Measurements from ENCODE around the gene DLGAP1.

The DLGAP1 gene

GRCh38 chr18:4172196-4173100 lies 282.7 kb downstream of the DLGAP1 start:
- DNase-seq (ENCODE audit: low spot score) = no peak

- DNase-seq (ENCODE audit: low spot score) = no peak
These were observed 297.8 kb downstream of the DLGAP1 start for GRCh38 chr18:4157352-4157751.

- DNase-seq (ENCODE audit: low spot score) = no peak
These were observed 308.3 kb downstream of the DLGAP1 start for GRCh38 chr18:4146797-4147196.

DNA sequence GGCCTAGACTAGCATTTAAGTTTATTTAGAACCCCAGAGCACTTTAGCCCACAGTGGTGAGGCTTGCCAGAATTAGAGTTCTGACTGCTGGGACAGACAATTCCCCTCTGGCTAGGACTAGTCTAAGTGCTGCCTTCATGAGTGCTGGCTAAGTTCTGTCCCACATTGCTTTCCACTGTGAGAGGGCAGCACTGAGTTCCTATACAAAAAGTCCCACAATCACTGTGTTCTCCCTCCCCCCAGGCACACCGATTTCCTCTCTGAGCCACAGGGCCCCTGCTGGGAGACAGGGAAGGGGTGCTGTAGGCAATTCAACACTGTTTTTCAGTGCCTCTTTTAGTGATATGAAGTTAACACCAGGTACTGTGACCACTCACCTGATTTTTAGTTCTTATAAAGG lies 310.9 kb downstream of the DLGAP1 start:
- DNase-seq (ENCODE audit: low spot score) = no peak

GRCh38 chr18:4143585-4143984 lies 311.5 kb downstream of the DLGAP1 start:
- DNase-seq (ENCODE audit: low spot score) = no peak

DNA sequence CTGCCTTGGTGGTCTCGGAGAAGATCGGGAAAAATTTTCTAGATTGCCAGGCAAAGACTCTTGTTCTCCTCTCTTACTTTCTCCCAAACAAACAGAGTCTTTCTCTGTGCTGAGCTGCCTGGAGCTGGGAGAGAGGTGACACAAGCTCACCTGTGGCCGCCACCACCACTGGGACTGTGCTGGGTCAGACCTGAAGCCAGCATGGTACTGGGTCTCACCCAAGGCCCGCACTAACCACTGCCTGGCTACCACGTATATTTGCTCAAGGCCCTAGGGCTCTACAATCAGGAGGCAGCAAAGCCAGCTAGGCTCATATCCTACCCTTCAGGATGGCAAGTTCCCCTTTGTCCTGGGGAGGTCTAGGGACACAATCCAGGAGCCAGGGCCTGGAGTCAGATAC lies 312.2 kb downstream of the DLGAP1 start:
- no peak for DNase-seq (ENCODE audit: low spot score)

GRCh38 chr18:4134700-4135099 lies 320.4 kb downstream of the DLGAP1 start:
- DNase-seq (ENCODE audit: low spot score) = no peak

DNA sequence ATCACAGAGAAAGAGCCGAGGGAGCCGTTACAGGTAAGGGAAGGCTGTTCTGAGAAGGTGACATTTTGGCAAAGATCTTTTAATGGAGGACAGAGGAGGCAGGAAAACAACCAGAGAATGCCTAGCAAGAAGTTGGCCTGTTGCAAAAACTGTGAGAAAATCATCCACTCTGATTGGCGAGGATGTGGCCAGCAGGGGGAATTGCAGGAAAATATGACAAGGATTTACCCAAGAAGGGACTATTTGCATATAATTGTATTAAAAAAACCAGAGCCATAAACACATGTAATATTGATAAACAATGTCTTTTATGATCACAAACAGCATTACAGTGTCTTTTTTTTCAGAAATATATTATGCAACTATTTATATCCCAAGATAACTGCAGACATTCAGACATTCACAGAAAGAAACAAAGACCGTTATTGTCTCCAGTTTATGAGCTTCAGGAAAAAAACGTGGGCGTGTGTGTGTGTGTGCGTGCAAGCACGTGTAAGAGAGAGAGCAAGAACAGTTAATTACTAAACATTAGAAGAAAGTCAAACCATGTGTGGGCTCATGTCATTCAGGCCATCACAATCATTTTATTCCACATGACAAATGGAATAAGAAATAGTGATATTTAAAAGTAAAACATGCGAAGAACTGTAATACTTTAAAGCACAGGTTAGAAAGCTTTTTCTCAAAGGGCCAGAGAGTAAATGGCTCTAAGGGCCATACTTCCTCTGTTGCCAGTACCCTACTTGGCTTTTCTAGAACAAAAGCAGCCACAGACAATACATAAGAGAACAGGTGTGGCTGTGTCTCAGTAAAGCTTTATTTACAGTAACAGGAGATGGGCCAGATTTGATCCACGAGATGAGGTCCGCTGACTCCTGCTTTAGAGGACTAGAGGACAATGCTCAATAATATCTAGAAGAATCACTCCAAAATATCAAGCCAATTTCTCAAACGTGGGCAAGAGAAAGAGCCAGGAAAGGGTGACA lies 324.1 kb downstream of the DLGAP1 start:
- peak; percentile 67 for DNase-seq (ENCODE audit: low spot score)

- no peak for DNase-seq (ENCODE audit: low spot score)
These were observed 328.2 kb downstream of the DLGAP1 start for GRCh38 chr18:4126939-4127338.

- no peak for DNase-seq (ENCODE audit: low spot score)
These were observed 329.4 kb downstream of the DLGAP1 start for GRCh38 chr18:4125627-4126230.

DNA sequence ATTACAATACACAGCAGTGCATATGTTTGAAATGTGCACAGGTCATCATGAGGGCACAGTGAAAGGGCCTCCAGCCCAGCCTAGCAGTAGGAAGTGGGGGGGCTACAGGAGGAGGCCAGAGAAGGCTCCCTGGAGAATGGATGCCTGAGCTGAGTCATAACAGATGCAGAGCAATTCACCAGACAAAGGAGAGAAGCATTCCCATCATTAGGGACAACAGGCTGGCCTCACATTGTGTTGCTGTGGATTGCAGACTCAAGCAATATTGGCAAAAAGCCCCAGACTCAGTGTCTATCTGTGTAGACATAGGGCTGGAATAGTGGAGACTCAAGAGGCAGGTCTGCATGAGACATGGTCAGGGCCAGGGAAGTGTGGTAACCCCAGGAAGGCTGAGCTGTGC lies 329.9 kb downstream of the DLGAP1 start:
- peak; percentile 66 for DNase-seq (ENCODE audit: low spot score)

GRCh38 chr18:4119813-4120212 lies 335.3 kb downstream of the DLGAP1 start:
- no peak for DNase-seq (ENCODE audit: low spot score)

- no peak for DNase-seq (ENCODE audit: low spot score)
These were observed 335.9 kb downstream of the DLGAP1 start for GRCh38 chr18:4119127-4119648.

- no peak for DNase-seq (ENCODE audit: low spot score)
These were observed 347.1 kb downstream of the DLGAP1 start for GRCh38 chr18:4108016-4108415.

GRCh38 chr18:4107049-4107467 lies 348.0 kb downstream of the DLGAP1 start:
- no peak for DNase-seq (ENCODE audit: low spot score)

GRCh38 chr18:4106407-4107033 lies 348.6 kb downstream of the DLGAP1 start:
- DNase-seq (ENCODE audit: low spot score) = peak; percentile 28

DNA sequence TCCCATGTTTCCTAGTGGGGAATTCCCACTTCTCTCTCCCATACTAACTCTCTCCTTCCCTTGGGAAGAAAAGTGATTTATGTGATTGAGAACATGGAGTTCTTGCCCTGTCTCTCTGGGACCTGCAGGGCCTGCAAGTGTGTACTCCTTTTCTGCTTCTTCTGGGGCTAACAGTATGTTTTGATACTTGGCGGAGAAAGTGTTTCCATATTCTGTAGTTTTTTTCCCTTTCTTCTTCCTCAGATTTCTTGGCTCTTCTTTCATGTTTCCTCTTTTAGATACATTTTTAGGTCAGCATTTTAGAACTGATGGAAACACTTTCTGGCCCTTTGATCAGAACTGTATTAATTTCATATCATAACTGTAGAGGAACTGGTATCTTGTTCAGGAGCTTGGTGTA lies 352.2 kb downstream of the DLGAP1 start:
- no peak for DNase-seq (ENCODE audit: low spot score)

GRCh38 chr18:4101009-4101408 lies 354.1 kb downstream of the DLGAP1 start:
- DNase-seq (ENCODE audit: low spot score) = no peak

- peak; percentile 51 for DNase-seq (ENCODE audit: low spot score)
These were observed 358.6 kb downstream of the DLGAP1 start for GRCh38 chr18:4096486-4096885.

- no peak for DNase-seq (ENCODE audit: low spot score)
These were observed 361.4 kb downstream of the DLGAP1 start for GRCh38 chr18:4093676-4094075.

DNA sequence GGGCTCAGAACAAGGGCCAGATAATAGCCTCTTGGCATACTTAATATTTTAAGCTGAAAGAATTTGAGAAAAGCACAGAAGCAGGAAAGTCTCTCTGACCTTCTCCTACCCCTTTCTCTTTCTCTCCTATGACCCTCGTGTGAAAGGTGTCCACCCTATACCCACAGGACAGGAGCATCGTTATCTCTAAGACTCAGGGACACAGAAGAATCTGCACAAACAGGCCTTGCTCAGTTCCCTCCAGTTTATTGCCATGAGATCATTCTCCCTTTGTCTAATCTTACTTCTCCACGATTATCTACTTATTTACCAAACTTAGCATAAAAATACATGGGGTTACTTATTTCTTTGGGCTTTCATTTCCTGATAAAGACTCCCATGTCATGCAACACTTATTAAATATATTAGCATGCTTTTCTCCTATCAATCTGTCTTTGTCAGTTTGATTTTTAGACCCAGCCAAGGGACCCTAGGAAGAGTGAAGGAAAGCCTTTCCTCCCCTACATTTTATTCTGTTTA lies 370.7 kb downstream of the DLGAP1 start:
- DNase-seq (ENCODE audit: low spot score) = no peak
